WERI-Rb-1 (cell line): ENCODE measurements around the gene MS4A18.
"Not testable (repeated sequence)": the region's sequence is repeated elsewhere in the genome, so short reads cannot be mapped to it uniquely, and the experiment has no call there.

Experiments
- DNase-seq: peaks from one replicate; pipeline ENCODE4 v3.0.0-alpha.2; 2020
- H3K27ac ChIP-seq: fragments of 250-450 bp; sonication (Bioruptor Pico); 2 replicates; pipeline ENCODE4 v1.5.1; 2020; ENCODE audit warnings: mild to moderate bottlenecking, moderate library complexity
- H3K27me3 ChIP-seq: fragments of 250-450 bp; sonication (Bioruptor Pico); 2 replicates; pipeline ENCODE4 v1.5.1; 2021; ENCODE audit warnings: mild to moderate bottlenecking, low read depth, moderate library complexity; ENCODE audit not compliant: insufficient read depth, severe bottlenecking
- H3K36me3 ChIP-seq: fragments of 250-450 bp; sonication (Bioruptor Pico); 2 replicates; pipeline ENCODE4 v1.5.1; 2020; ENCODE audit warnings: mild to moderate bottlenecking, moderate library complexity
- H3K4me3 ChIP-seq: 2 replicates; pipeline ENCODE4 v1.5.1; 2011; ENCODE audit warnings: low read depth, mild to moderate bottlenecking, control low read depth, low read length
- H3K9me3 ChIP-seq: fragments of 250-450 bp; sonication (Bioruptor Pico); 2 replicates; pipeline ENCODE4 v1.5.1; 2021; ENCODE audit warnings: mild to moderate bottlenecking, moderate library complexity; ENCODE audit not compliant: severe bottlenecking
- CTCF ChIP-seq: IDR thresholded peaks from 2 replicates; pipeline ENCODE4 v1.5.1; 2011; ENCODE audit warnings: low read depth, mild to moderate bottlenecking, control low read depth, inconsistent platforms, low read length

Gene MS4A18

GRCh38 chr11:60724420-60724819 is at the start of gene MS4A18:
Gene MS4A18 (plus strand): TSS chr11:60724720.
- Histone ChIP-seq H3K4me3 (no peak within 1 kb of the TSS), H3K27ac (no peak within 1 kb of the TSS), H3K36me3 (no peaks in the 10 kb centered on the region), H3K27me3 (peaks cover 36% of the 10 kb centered on the region), H3K9me3 (no peaks in the 10 kb centered on the region)
- no peak for TF ChIP-seq CTCF
- DNase-seq, result no peak

GRCh38 chr11:60678231-60678630 is 46.3 kb upstream of the MS4A18 start:
- not testable (repeated sequence) for H3K27me3 ChIP-seq, DNase-seq, H3K36me3 ChIP-seq, H3K27ac ChIP-seq, H3K4me3 ChIP-seq, H3K9me3 ChIP-seq

GRCh38 chr11:60679879-60680278 is 44.6 kb upstream of the MS4A18 start:
- no peak overlapping the region for H3K27ac ChIP-seq
- DNase-seq, result no peak
- H3K4me3 ChIP-seq, result no peak overlapping the region
- H3K27me3 ChIP-seq, result no peaks in the 10 kb centered on the region
- H3K9me3 ChIP-seq, result peaks cover 3% of the 10 kb centered on the region
- no peaks in the 10 kb centered on the region for H3K36me3 ChIP-seq
- TF ChIP-seq CTCF, result no peak

- TF ChIP-seq CTCF, result no peak
- DNase-seq, result no peak
- Histone ChIP-seq H3K4me3 (no peak overlapping the region), H3K9me3 (peaks cover 3% of the 10 kb centered on the region), H3K27me3 (no peaks in the 10 kb centered on the region), H3K27ac (no peak overlapping the region), H3K36me3 (no peaks in the 10 kb centered on the region)
These were observed 43.9 kb upstream of the MS4A18 start for GRCh38 chr11:60680455-60681119.

- not testable (repeated sequence) for H3K36me3 ChIP-seq, H3K9me3 ChIP-seq, H3K4me3 ChIP-seq, H3K27me3 ChIP-seq, H3K27ac ChIP-seq, DNase-seq
These were observed 40.0 kb upstream of the MS4A18 start for GRCh38 chr11:60684541-60684848.

- Histone ChIP-seq H3K27me3 (no peaks in the 10 kb centered on the region), H3K4me3 (no peak overlapping the region), H3K9me3 (no peaks in the 10 kb centered on the region), H3K36me3 (no peaks in the 10 kb centered on the region), H3K27ac (no peak overlapping the region)
- no peak for DNase-seq
- no peak for TF ChIP-seq CTCF
These were observed 32.9 kb upstream of the MS4A18 start for GRCh38 chr11:60691661-60692060.

- Histone ChIP-seq H3K36me3 (no peaks in the 10 kb centered on the region), H3K27me3 (no peaks in the 10 kb centered on the region), H3K4me3 (no peak within 1 kb of the TSS), H3K27ac (no peak within 1 kb of the TSS), H3K9me3 (no peaks in the 10 kb centered on the region)
- peak; percentile 17 for DNase-seq
- TF ChIP-seq CTCF, result no peak
These were observed 25.2 kb upstream of the MS4A18 start, which contains the start of gene MS4A8 for GRCh38 chr11:60699284-60699691. Gene MS4A8 (plus strand): TSS chr11:60699612. CDS start chr11:60700861, 1,249 bp downstream.
